BE2C (cell line): ENCODE measurements around the gene NDOR1.

ENCODE experiments used
- DNase-seq: peaks from one replicate; pipeline ENCODE4 v3.0.0-alpha.2; 2020
- H3K27me3 ChIP-seq: fragments of 250-450 bp; sonication (Bioruptor Pico); 2 replicates; pipeline ENCODE4 v1.5.1; 2020; ENCODE audit warnings: mild to moderate bottlenecking
- H3K36me3 ChIP-seq: fragments of 250-450 bp; sonication (Bioruptor Pico); 2 replicates; pipeline ENCODE4 v1.5.1; 2020; ENCODE audit warnings: mild to moderate bottlenecking
- H3K4me1 ChIP-seq: fragments of 250-450 bp; sonication (Bioruptor Pico); 2 replicates; pipeline ENCODE4 v1.5.1; 2020
- H3K4me3 ChIP-seq: 2 replicates; pipeline ENCODE4 v1.5.1; 2011; ENCODE audit warnings: low read depth, low read length
- H3K9me3 ChIP-seq: fragments of 250-450 bp; sonication (Bioruptor Pico); 2 replicates; pipeline ENCODE4 v1.5.1; 2020
- TF ChIP-seq, protein P1 (sequence below): IDR thresholded peaks from 2 replicates; pipeline ENCODE4 v1.5.1; 2012; ENCODE audit warnings: mild to moderate bottlenecking, low read depth, low read length

The NDOR1 gene

DNA sequence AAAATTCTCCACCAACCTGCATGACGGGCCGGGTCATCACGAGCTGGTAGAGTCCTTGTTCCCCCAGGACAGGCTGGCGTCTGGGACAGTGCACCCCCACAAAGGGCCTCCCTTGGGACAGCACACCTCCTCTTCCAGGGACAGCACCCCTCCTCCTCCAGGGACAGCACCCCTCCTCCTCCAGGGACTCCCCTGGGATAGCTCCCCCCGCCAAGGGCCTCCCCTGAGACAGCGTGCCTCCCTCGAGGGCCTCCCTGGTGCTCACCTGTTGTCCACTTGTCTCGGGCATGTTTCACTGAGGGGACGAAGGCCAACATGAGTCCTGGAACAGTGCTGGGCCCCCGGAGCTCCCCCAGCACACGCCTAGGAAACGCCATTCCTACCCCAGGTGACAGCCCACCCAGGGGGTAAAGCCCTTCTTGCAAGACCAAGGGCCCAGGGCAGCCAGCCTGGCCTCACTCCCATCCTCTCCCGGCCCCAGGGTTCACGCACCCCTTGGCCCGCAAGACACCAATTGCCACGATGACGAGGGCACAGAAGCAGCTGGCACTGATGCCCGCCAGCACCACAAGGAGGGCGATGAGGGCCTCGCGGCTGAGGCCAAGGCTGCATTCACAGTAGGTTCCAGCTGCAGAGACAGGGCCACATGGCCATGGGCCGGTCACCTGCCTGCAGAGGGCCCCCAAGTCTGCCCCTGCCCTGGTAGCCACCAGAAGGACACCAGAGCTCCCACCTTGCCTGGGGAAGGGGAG lies 34.2 kb upstream of the NDOR1 start:
- peaks cover 6% of the 10 kb centered on the region for H3K4me1 ChIP-seq
- no peaks in the 10 kb centered on the region for H3K9me3 ChIP-seq
- peaks cover 48% of the 10 kb centered on the region for H3K27me3 ChIP-seq
- TF ChIP-seq, protein P1, sequence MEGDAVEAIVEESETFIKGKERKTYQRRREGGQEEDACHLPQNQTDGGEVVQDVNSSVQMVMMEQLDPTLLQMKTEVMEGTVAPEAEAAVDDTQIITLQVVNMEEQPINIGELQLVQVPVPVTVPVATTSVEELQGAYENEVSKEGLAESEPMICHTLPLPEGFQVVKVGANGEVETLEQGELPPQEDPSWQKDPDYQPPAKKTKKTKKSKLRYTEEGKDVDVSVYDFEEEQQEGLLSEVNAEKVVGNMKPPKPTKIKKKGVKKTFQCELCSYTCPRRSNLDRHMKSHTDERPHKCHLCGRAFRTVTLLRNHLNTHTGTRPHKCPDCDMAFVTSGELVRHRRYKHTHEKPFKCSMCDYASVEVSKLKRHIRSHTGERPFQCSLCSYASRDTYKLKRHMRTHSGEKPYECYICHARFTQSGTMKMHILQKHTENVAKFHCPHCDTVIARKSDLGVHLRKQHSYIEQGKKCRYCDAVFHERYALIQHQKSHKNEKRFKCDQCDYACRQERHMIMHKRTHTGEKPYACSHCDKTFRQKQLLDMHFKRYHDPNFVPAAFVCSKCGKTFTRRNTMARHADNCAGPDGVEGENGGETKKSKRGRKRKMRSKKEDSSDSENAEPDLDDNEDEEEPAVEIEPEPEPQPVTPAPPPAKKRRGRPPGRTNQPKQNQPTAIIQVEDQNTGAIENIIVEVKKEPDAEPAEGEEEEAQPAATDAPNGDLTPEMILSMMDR: no peak
- H3K4me3 ChIP-seq: no peak overlapping the region
- no peaks in the 10 kb centered on the region for H3K36me3 ChIP-seq
- DNase-seq: no peak

GRCh38 chr9:137172901-137173795 lies 32.4 kb upstream of the NDOR1 start:
- H3K36me3 ChIP-seq: no peaks in the 10 kb centered on the region
- peaks cover 29% of the 10 kb centered on the region for H3K27me3 ChIP-seq

GRCh38 chr9:137173796-137174664 lies 31.5 kb upstream of the NDOR1 start:
- no peaks in the 10 kb centered on the region for H3K36me3 ChIP-seq
- no peak for DNase-seq
- H3K27me3 ChIP-seq: peaks cover 22% of the 10 kb centered on the region
- peaks cover 6% of the 10 kb centered on the region for H3K4me1 ChIP-seq
- no peak overlapping the region for H3K4me3 ChIP-seq
- TF ChIP-seq, protein P1: no peak
- H3K9me3 ChIP-seq: no peaks in the 10 kb centered on the region

More at GRCh38 chr9:137172901-137173795, 32.4 kb upstream of the NDOR1 start:
- Histone ChIP-seq H3K4me3 (no peak overlapping the region), H3K4me1 (peaks cover 6% of the 10 kb centered on the region), H3K9me3 (no peaks in the 10 kb centered on the region)
- DNase-seq: no peak
- TF ChIP-seq, protein P1: no peak

DNA sequence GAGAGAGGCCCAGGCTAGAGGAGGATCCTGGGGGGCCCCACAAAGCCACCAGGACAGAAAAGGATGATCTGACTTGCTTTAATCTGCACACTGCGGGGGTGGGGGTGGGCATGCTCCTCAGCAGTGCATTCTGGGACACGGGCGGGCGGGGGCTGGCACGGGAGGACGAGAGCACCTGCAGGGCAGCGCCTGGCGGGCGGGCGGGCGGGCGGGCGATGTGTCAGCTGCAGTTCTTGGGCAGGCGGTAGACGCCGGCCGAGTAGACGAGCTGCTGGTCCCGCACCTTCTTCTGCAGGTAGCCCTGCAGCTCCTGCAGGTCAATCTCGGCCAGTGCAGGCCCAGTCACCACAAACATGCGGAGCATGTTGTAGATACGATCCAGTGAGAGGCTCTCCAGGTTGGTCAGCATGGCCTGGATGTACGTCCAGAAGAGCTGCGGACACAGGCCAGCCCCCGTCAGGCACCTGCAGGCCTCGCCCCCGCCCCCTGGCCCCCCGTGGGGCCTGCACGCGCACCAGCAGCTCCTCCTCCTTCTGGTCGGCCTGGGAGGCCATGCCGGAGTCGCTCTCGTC lies 30.7 kb upstream of the NDOR1 start:
- H3K27me3 ChIP-seq: peaks cover 14% of the 10 kb centered on the region
- peaks cover 6% of the 10 kb centered on the region for H3K4me1 ChIP-seq
- H3K4me3 ChIP-seq: no peak overlapping the region
- no peaks in the 10 kb centered on the region for H3K36me3 ChIP-seq
- H3K9me3 ChIP-seq: no peaks in the 10 kb centered on the region
- TF ChIP-seq, protein P1: no peak
- DNase-seq: no peak

- Histone ChIP-seq H3K9me3 (no peaks in the 10 kb centered on the region), H3K36me3 (peaks cover 3% of the 10 kb centered on the region), H3K27me3 (peaks cover 7% of the 10 kb centered on the region; the same call in 1 of the 2 replicates), H3K4me3 (no peak overlapping the region), H3K4me1 (peaks cover 6% of the 10 kb centered on the region)
- TF ChIP-seq, protein P1: peak; percentile 50
- peak; percentile 63 for DNase-seq
Measured at GRCh38 chr9:137175345-137175961, 30.0 kb upstream of the NDOR1 start.
